ENCODE results near the gene MRPL32.

The MRPL32 gene

GRCh38 chr7:42972699-42973500, 40.7 kb downstream of the MRPL32 start:
- DNase-seq: no peak

- DNase-seq: no peak
These were observed 44.2 kb downstream of the MRPL32 start for GRCh38 chr7:42976371-42976770.

- DNase-seq: no peak
These were observed 46.3 kb downstream of the MRPL32 start for GRCh38 chr7:42978496-42978895.

GRCh38 chr7:42980084-42980483, 47.9 kb downstream of the MRPL32 start:
- DNase-seq: no peak

- no peak for DNase-seq
These were observed 48.3 kb downstream of the MRPL32 start for GRCh38 chr7:42980514-42980913.

DNA sequence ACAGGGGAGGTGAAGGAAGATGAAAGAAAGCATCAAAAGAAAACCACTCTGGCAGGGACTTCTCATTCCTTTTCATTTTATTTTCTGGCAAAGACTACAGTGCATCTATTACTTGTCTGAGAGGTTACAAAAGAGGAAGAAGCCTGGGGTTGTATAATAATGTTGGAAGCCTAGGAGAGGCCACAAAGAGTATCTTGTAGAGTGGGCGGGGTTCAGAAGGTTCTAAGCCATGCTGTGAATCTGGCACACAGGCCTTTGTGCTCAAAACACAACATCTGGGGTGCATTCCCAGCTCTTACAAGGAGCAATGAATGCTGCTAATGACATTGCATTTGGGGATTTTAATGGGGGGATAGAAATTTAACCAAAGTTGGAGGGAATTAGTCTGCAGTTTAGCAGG, 49.4 kb downstream of the MRPL32 start:
- DNase-seq: no peak

GRCh38 chr7:42982604-42983115, 50.5 kb downstream of the MRPL32 start:
- no peak for DNase-seq

- no peak for DNase-seq
These were observed 52.0 kb downstream of the MRPL32 start for GRCh38 chr7:42984137-42984536.

DNA sequence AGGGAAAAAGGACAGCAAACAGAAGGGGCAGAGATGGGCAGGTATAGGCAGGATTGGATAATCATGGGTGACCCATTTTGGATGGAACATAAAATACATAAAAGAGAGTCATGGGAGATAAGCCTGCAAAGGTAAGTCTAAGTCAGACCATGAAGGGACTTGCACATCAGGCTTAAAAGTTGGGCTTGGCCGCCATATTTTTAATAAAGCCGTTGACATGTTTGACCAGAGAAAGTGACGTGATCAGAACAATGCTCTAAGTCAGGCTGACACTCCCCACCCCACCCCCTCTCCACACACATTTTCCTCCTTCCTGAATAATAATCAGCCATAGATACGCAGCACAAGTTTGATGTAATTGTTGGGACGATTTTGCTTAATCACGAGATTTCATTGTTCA, 54.0 kb downstream of the MRPL32 start:
- no peak for DNase-seq

DNA sequence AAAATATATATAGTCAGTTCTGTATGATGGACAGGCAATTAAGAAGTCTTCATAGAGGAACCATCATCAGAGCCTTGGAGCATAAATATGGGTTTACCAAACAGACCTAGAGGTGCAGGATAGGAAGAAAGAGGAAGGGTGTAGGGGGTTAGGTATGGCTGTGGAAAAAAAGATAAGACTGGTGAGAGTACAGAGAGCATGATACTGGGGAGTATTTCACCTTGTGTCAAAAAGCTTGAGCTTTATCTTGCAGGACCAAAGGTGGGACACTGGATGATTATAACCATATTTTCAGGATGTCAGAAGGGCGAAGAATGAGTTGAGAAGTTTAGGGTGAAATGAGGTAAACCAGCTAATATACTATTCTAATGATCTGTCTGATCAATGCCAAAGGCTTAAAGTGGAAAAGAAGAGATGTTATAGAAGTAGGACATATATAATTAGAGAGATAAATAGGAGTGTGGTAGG, 54.6 kb downstream of the MRPL32 start:
- DNase-seq: no peak
